Esophagus muscularis mucosa (tissue), 4 donors: ENCODE results near the gene MTCP1. TPM values are rescaled to one million over a fixed set of nuclear protein-coding genes. Genes with fewer than 3 reads are reported as not detected.

Experiments used
- DNase-seq: peaks from one replicate; pipeline ENCODE4 v3.0.0-alpha.2; 2017; ENCODE audit errors: extremely low spot score
- H3K27ac ChIP-seq, 4 donors: fragments of 200-600 bp; sonication (generic); replicated peaks in 1 of 4; 1 replicate in 3 of 4; 2 replicates in 1 of 4; pipeline ENCODE4 v1.5.1; 2016 to 2019; ENCODE audit warnings: mild to moderate bottlenecking in 1 of 4
- H3K27me3 ChIP-seq, 4 donors: fragments of 200-600 bp; sonication (generic); one replicate each; pipeline versions ENCODE4 v1.5.1 to v1.6.0; 2016 to 2019
- H3K36me3 ChIP-seq, 4 donors: fragments of 200-600 bp; sonication (generic); one replicate each; pipeline ENCODE4 v1.5.1; 2016 to 2019
- H3K4me1 ChIP-seq, 4 donors: fragments of 200-600 bp; sonication (generic); one replicate each; pipeline ENCODE4 v1.5.1; 2016 to 2019
- H3K4me3 ChIP-seq, 4 donors: fragments of 200-600 bp; sonication (generic); 1 replicate in 2 of 4; 2 replicates in 2 of 4; pipeline ENCODE4 v1.5.1; 2016 to 2019; ENCODE audit warnings: mild to moderate bottlenecking in 4 of 4, moderate library complexity in 1 of 4
- H3K9me3 ChIP-seq, 4 donors: fragments of 200-600 bp; sonication (generic); 1 replicate in 3 of 4; 2 replicates in 1 of 4; pipeline ENCODE4 v1.5.1; 2016 to 2019
- EP300 ChIP-seq: sonication (generic); formaldehyde crosslinking; IDR thresholded peaks from one replicate; pipeline ENCODE4 v1.6.1; 2017; ENCODE audit warnings: antibody characterized with exemption
- POLR2A ChIP-seq: fragments of 450-650 bp; IDR thresholded peaks from one replicate; pipeline ENCODE4 v1.6.1; 2017; ENCODE audit warnings: antibody characterized with exemption, moderate library complexity, mild to moderate bottlenecking, low read depth
- POLR2AphosphoS5 ChIP-seq, 2 donors: sonication (generic); formaldehyde crosslinking; IDR thresholded peaks; one replicate each; pipeline ENCODE4 v1.6.1; 2017; ENCODE audit warnings: antibody characterized with exemption in 2 of 2
- WGBS: methylation state at CpG from one replicate; pipeline ENCODE4 v1.1.5; 2018; 5-methylcytosine and 5-hydroxymethylcytosine counted together
- intact Hi-C: fragments of 100-400 bp; cut with DNase I; formaldehyde crosslinking; loops from one replicate; pipeline ENCODE4 v1.15.1; 2023
- total RNA-seq, 4 donors: library from RNA; depleted of rRNA; stranded (reverse); fragments of >200 nt; gene quantifications; one replicate each; pipeline versions ENCODE4 v1.1.0 to v1.2.1, GENCODE V29; 2016
- TF ChIP-seq, protein P1 (sequence below), 3 experiments: fragments of 200-600 bp in 2 of 3; fragments of 450-650 bp in 1 of 3; sonication (generic) in 2 of 3; IDR thresholded peaks; one replicate each; pipeline ENCODE4 v1.5.1; 2017 to 2019; ENCODE audit warnings: antibody characterized with exemption in 3 of 3, mild to moderate bottlenecking in 2 of 3, moderate library complexity in 1 of 3

The MTCP1 gene
- total RNA-seq, 4 donors from 2014 or later: 2.5 to 4.4 (median 4.2) TPM

DNA sequence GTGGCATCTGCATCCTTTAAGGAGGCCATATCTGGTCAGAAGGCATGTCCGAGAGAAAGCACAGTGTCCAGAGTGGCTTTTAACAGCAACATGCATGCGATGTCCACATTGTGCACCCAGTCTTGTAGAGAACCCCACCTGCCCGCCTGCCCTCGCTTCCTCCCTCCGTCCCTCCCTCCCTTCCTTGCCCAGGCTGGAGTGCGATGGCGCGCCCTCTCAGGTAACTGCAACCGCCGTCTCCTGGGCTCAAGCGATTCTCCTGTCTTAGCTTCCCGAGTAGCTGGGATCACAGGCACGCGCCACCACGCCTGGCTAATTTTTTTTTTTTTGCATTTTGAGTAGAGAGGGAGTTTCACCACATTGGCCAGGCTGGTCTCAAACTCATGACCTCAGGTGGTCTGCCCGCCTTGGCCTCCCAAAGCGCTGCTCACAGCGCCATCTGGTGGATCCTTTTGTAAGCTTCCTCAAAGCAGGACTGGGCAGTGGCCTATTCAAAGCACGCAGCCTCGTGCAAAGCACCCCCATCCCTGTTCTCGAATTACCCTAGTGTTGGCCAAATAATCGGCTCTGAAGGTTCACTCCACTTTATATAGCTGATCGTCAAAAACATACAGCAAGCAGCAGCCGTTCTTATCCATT is 15.4 kb upstream of the MTCP1 start:
- no peak for TF ChIP-seq POLR2AphosphoS5 (IDR thresholded peaks at IDR 0.05)
- TF ChIP-seq, protein P1, sequence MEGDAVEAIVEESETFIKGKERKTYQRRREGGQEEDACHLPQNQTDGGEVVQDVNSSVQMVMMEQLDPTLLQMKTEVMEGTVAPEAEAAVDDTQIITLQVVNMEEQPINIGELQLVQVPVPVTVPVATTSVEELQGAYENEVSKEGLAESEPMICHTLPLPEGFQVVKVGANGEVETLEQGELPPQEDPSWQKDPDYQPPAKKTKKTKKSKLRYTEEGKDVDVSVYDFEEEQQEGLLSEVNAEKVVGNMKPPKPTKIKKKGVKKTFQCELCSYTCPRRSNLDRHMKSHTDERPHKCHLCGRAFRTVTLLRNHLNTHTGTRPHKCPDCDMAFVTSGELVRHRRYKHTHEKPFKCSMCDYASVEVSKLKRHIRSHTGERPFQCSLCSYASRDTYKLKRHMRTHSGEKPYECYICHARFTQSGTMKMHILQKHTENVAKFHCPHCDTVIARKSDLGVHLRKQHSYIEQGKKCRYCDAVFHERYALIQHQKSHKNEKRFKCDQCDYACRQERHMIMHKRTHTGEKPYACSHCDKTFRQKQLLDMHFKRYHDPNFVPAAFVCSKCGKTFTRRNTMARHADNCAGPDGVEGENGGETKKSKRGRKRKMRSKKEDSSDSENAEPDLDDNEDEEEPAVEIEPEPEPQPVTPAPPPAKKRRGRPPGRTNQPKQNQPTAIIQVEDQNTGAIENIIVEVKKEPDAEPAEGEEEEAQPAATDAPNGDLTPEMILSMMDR (IDR thresholded peaks at IDR 0.05): peak; percentile 18 to 47 (median 27)
- no peak for DNase-seq
- intact Hi-C loops: no loop called here

DNA sequence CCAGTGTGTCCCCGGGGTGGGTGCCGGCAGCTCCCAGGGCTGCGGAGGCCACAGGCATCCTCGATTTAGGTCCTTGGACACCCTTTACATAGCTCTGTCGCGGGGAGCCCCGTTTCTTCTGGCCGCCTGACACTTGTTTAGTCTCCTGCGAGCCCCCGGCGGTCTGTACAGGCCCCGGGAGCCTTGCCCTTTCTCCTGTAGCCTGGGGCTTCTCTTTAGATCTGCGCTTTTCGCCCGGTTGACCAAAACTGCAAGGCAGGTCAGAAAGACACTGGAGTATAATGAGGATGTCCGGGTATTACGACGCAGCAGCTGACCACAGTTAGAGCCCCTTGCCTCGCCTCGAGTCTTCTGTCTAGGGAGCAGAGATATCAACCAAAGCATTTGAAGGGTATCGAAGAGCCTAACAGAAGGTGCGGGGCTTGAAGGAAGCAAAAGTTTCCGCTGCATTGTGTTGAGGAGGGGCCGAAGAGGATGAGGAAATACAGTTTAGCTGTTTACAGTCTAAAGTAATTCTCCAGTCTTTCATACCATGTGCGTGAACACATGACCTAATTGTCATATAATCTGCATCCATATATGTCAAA is 851 bp upstream of the MTCP1 start:
- H3K4me3 ChIP-seq: peak overlapping the region; percentile 61 to 70 (median 64)
- intact Hi-C loops: no loop called here
- H3K27ac ChIP-seq: peak overlapping the region; percentile 81 to 91 (median 86)
- H3K36me3 ChIP-seq: peaks cover 0 to 14% (median 8%) of the 10 kb centered on the region in 4 donors
- TF ChIP-seq POLR2A: no peak
- no peak for TF ChIP-seq EP300
- TF ChIP-seq POLR2AphosphoS5 (IDR thresholded peaks at IDR 0.05): no peak
- TF ChIP-seq, protein P1 (IDR thresholded peaks at IDR 0.05): no peak
- DNase-seq: peak; percentile 88
- H3K4me1 ChIP-seq: peaks cover 6 to 41% (median 30%) of the 10 kb centered on the region in 4 donors
- no peaks in the 10 kb centered on the region for H3K9me3 ChIP-seq
- no peaks in the 10 kb centered on the region for H3K27me3 ChIP-seq
- 47% methylated on average over 23 of the region's 25 CpGs for WGBS

More for the DNA sequence above, 15.4 kb upstream of the MTCP1 start:
- Histone ChIP-seq H3K27me3 (no peaks in the 10 kb centered on the region), H3K36me3 (peaks cover 0 to 15% (median 7%) of the 10 kb centered on the region in 4 donors), H3K9me3 (no peaks in the 10 kb centered on the region), H3K4me1 (peaks cover 0 to 17% (median 3%) of the 10 kb centered on the region in 4 donors), H3K4me3 (no peak overlapping the region), H3K27ac (no peak overlapping the region)
- 78% methylated on average over 23 of the region's 24 CpGs for WGBS

DNA sequence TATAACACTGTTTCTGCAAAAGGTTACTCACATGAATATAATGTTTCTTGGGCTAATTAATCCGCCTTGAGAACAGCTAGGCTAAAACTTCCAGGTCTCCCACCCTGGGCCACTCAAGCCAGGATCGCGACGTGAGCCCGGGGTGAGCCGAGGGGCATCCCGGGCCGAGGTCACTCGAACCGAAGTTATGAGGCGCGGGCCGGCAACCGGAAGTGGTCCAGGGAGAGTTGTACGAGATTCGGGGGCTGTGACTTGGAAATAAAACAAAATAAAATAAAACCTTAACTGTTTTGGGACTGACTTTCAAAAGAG is 317 bp downstream of the MTCP1 start:
- DNase-seq: no peak
- Histone ChIP-seq H3K27ac (peak overlapping the region; percentile 85 to 91 (median 88)), H3K36me3 (peaks cover 0 to 3% (median 0%) of the 10 kb centered on the region in 4 donors), H3K9me3 (no peaks in the 10 kb centered on the region), H3K4me1 (peaks cover 6 to 46% (median 36%) of the 10 kb centered on the region in 4 donors), H3K27me3 (no peaks in the 10 kb centered on the region), H3K4me3 (peak overlapping the region; percentile 61 to 70 (median 64))
- WGBS: 48% methylated on average over 15 of the region's 16 CpGs
- TF ChIP-seq POLR2A: no peak
- no peak for TF ChIP-seq EP300
- no peak for TF ChIP-seq POLR2AphosphoS5 (IDR thresholded peaks at IDR 0.05)
- TF ChIP-seq, protein P1 (IDR thresholded peaks at IDR 0.05): no peak
- intact Hi-C loops: no loop called here

DNA sequence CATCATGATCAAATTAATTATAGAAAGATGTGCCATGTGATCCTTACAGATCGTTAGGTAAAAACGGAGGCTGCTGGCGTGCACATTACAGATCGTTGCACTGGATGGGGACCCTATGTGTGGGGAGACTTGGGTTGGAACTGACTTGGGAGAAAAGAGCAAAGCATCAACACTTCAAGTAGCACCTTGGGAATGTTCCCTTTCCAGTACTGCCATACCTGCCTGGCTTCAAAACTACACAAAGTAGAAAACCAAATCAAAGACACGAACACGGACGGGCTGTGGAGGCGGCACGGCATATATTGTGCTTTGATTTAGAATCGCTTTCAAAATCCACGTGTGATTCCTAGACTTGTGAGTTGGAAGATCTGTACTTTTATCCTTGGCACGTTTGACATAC is 898 bp downstream of the MTCP1 start:
- H3K27ac ChIP-seq: peak overlapping the region; percentile 85 to 91 (median 88)
- no peaks in the 10 kb centered on the region for H3K27me3 ChIP-seq
- WGBS: 30% methylated on average over 12 of the region's 12 CpGs
- peaks cover 0 to 3% (median 0%) of the 10 kb centered on the region in 4 donors for H3K36me3 ChIP-seq
- no peak for DNase-seq
- TF ChIP-seq POLR2AphosphoS5 (IDR thresholded peaks at IDR 0.05) (no peak), EP300 (no peak), POLR2A (no peak)
- TF ChIP-seq, protein P1 (IDR thresholded peaks at IDR 0.05): no peak
- H3K9me3 ChIP-seq: no peaks in the 10 kb centered on the region
- peaks cover 6 to 52% (median 39%) of the 10 kb centered on the region in 4 donors for H3K4me1 ChIP-seq
- intact Hi-C loops: no loop called here
- peak overlapping the region; percentile 61 to 70 (median 64) for H3K4me3 ChIP-seq
